PC-3 (cell line): Measurements from ENCODE around the gene TAF1B. TPM values are rescaled to one million over a fixed set of nuclear protein-coding genes. Genes with fewer than 3 reads are reported as not detected.

Experiments
- ATAC-seq: fragments of 200-7000 bp; cut with Tn5 transposase; 2 replicates; pipeline ENCODE4 v1.9.1; 2020; ENCODE audit warnings: mild to moderate bottlenecking, moderate library complexity
- BruUV-seq: library from RNA; stranded (reverse); fragments of 400-500 nt; replicated peaks from 2 replicates; lab custom pipeline; 2021; lab: Mats Ljungman, UMichigan
- CTCF ChIA-PET: fragments of 300-600 bp; sonication (Branson Sonifier 250); formaldehyde crosslinking; loops from one replicate; lab custom pipeline; 2022; ENCODE audit warnings: antibody characterized with exemption; lab: Charles Lee
- POLR2A ChIA-PET: fragments of 300-600 bp; sonication (Branson Sonifier 250); formaldehyde crosslinking; loops from one replicate; lab custom pipeline; 2022; ENCODE audit warnings: antibody characterized with exemption; ENCODE audit not compliant: unreplicated experiment; lab: Charles Lee
- DNase-seq: peaks from one replicate; pipeline ENCODE4 v3.0.0-alpha.2; 2015
- H2AFZ ChIP-seq: fragments of 300-600 bp; sonication (generic); 2 replicates; pipeline ENCODE4 v1.6.0; 2016; ENCODE audit warnings: antibody characterized with exemption, low read length
- H3F3A ChIP-seq: fragments of 300-600 bp; sonication (generic); one replicate; pipeline ENCODE4 v1.6.0; 2017; ENCODE audit warnings: antibody characterized with exemption, low read length, control low read depth, mild to moderate bottlenecking; ENCODE audit not compliant: unreplicated experiment
- H3K27ac ChIP-seq: fragments of 300-600 bp; sonication (generic); 2 replicates; pipeline ENCODE4 v1.5.1; 2016; ENCODE audit warnings: mild to moderate bottlenecking, low read length
- H3K27me3 ChIP-seq: fragments of 300-600 bp; sonication (generic); 2 replicates; pipeline ENCODE4 v1.6.1; 2016; ENCODE audit warnings: low read length, mixed read lengths
- H3K36me3 ChIP-seq: fragments of 300-600 bp; sonication (generic); 2 replicates; pipeline ENCODE4 v1.6.1; 2016; ENCODE audit warnings: low read depth, mixed run types, low read length, mixed read lengths
- H3K4me1 ChIP-seq: fragments of 300-600 bp; sonication (generic); 2 replicates; pipeline ENCODE4 v1.5.1; 2016; ENCODE audit warnings: low read length; ENCODE audit not compliant: insufficient read depth
- H3K4me2 ChIP-seq: fragments of 300-600 bp; sonication (generic); 2 replicates; pipeline ENCODE4 v1.6.0; 2016; ENCODE audit warnings: low read length
- H3K4me3 ChIP-seq: fragments of 300-600 bp; sonication (generic); 2 replicates; pipeline ENCODE4 v1.5.1; 2016; ENCODE audit warnings: mild to moderate bottlenecking, low read length, mixed read lengths
- H3K79me2 ChIP-seq: fragments of 300-600 bp; sonication (generic); 2 replicates; pipeline ENCODE4 v1.6.1; 2017; ENCODE audit warnings: low read length, mixed read lengths
- H3K9ac ChIP-seq: fragments of 300-600 bp; sonication (generic); 2 replicates; pipeline ENCODE4 v1.6.0; 2016; ENCODE audit warnings: mild to moderate bottlenecking, low read length
- H3K9me2 ChIP-seq: fragments of 300-600 bp; sonication (generic); replicated peaks from 2 replicates; pipeline ENCODE4 v1.6.1; 2016; ENCODE audit warnings: mixed run types, low read length, mixed read lengths
- H3K9me3 ChIP-seq: fragments of 300-600 bp; sonication (generic); 2 replicates; pipeline ENCODE4 v1.6.1; 2016; ENCODE audit warnings: low read length, mixed read lengths
- H4K20me1 ChIP-seq: fragments of 300-600 bp; sonication (generic); 2 replicates; pipeline ENCODE4 v1.6.1; 2016; ENCODE audit warnings: low read length, mixed read lengths
- EZH2 ChIP-seq: fragments of 300-600 bp; sonication (generic); IDR thresholded peaks from one replicate; pipeline ENCODE4 v1.6.1; 2017; ENCODE audit warnings: antibody characterized with exemption, mild to moderate bottlenecking, low read length; ENCODE audit not compliant: unreplicated experiment
- EZH2phosphoT487 ChIP-seq: fragments of 300-600 bp; sonication (generic); IDR thresholded peaks from 2 replicates; pipeline ENCODE4 v1.6.1; 2018; ENCODE audit warnings: mild to moderate bottlenecking, antibody characterized with exemption, low read length, borderline replicate concordance
- intact Hi-C: fragments of 100-400 bp; cut with micrococcal nuclease; formaldehyde crosslinking; loops from 2 replicates; pipeline ENCODE4 v1.9.0; 2023
- total RNA-seq: library from RNA; depleted of rRNA; stranded (reverse); fragments of >200 nt; gene quantifications from 2 replicates; pipeline ENCODE4 v1.2.3, GENCODE V29; 2014
- TF ChIP-seq, protein P1 (sequence below): fragments of 300-600 bp; sonication (generic); conservative IDR thresholded peaks from 2 replicates; pipeline ENCODE4 v1.5.1; 2017; ENCODE audit warnings: antibody characterized with exemption, low read depth, mild to moderate bottlenecking, low read length

The TAF1B gene
- total RNA-seq, 1 experiment from 2014 or later: 39.5 TPM

DNA sequence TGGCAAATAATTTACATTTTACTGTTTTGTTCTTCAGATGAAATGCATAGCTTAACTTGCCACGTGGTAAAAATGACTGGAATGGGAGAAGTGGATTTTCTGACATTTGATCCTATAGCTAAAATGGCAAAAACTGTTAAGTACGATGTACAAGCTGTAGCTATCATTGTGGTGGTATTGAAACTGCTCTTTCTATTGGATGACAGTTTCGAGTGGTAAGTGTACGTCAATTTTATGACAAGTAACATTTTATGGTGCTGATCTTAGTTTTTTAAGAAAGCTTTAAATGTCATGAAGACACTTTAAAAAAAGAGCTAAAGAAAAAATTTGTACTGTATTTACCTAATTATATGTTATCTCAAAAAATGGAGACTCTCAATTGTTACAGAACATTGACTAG is 67.4 kb downstream of the TAF1B start:
- Histone ChIP-seq H3K27ac (no peak overlapping the region), H3K4me2 (no peak overlapping the region), H3K9ac (no peak overlapping the region), H4K20me1 (no peaks in the 10 kb centered on the region), H3K4me1 (peaks cover 11% of the 10 kb centered on the region), H2AFZ (no peak overlapping the region), H3K36me3 (peaks cover 11% of the 10 kb centered on the region; the same call in 1 of the 2 replicates), H3F3A (no peaks in the 10 kb centered on the region), H3K79me2 (no peaks in the 10 kb centered on the region), H3K9me3 (no peaks in the 10 kb centered on the region), H3K4me3 (no peak overlapping the region), H3K27me3 (no peaks in the 10 kb centered on the region), H3K9me2 (no peaks in the 10 kb centered on the region)
- BruUV-seq: no TSS peak
- no peak for DNase-seq
- ChIA-PET CTCF (no interaction called here), POLR2A (no interaction called here)
- TF ChIP-seq, protein P1, sequence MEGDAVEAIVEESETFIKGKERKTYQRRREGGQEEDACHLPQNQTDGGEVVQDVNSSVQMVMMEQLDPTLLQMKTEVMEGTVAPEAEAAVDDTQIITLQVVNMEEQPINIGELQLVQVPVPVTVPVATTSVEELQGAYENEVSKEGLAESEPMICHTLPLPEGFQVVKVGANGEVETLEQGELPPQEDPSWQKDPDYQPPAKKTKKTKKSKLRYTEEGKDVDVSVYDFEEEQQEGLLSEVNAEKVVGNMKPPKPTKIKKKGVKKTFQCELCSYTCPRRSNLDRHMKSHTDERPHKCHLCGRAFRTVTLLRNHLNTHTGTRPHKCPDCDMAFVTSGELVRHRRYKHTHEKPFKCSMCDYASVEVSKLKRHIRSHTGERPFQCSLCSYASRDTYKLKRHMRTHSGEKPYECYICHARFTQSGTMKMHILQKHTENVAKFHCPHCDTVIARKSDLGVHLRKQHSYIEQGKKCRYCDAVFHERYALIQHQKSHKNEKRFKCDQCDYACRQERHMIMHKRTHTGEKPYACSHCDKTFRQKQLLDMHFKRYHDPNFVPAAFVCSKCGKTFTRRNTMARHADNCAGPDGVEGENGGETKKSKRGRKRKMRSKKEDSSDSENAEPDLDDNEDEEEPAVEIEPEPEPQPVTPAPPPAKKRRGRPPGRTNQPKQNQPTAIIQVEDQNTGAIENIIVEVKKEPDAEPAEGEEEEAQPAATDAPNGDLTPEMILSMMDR: no peak
- TF ChIP-seq EZH2: no peak
- TF ChIP-seq EZH2phosphoT487: no peak
- intact Hi-C loops: no loop called here
- no peak for ATAC-seq

- Histone ChIP-seq H3F3A (no peaks in the 10 kb centered on the region), H3K4me3 (no peak overlapping the region), H3K9ac (no peak overlapping the region), H2AFZ (no peak overlapping the region), H3K27me3 (no peaks in the 10 kb centered on the region), H3K9me3 (no peaks in the 10 kb centered on the region), H3K79me2 (no peaks in the 10 kb centered on the region), H4K20me1 (no peaks in the 10 kb centered on the region), H3K4me1 (peaks cover 11% of the 10 kb centered on the region), H3K9me2 (no peaks in the 10 kb centered on the region), H3K27ac (no peak overlapping the region), H3K36me3 (peaks cover 13% of the 10 kb centered on the region; the same call in 1 of the 2 replicates), H3K4me2 (no peak overlapping the region)
- DNase-seq (no peak), ATAC-seq (no peak)
- ChIA-PET POLR2A (no interaction called here), CTCF (no interaction called here)
- no peak for TF ChIP-seq EZH2
- TF ChIP-seq EZH2phosphoT487: no peak
- TF ChIP-seq, protein P1: no peak
- no TSS peak for BruUV-seq
- intact Hi-C loops: no loop called here
These were observed 69.2 kb downstream of the TAF1B start for GRCh38 chr2:9912468-9912867.

GRCh38 chr2:9914384-9915065 is 71.3 kb downstream of the TAF1B start:
- DNase-seq (peak; percentile 92), ATAC-seq (peak; percentile 100)
- POLR2A ChIA-PET: interaction anchor here (0.6 kb wide), 1 partner anchor 94 kb away, joined by 4 read pairs; no protein-coding TSS in a partner anchor
- Histone ChIP-seq H4K20me1 (no peaks in the 10 kb centered on the region), H3K4me3 (no peak overlapping the region), H3K27ac (0 out of 2 replicates have a peak overlapping the region, but pooled peaks have one; percentile 17), H3K4me2 (peak overlapping the region; percentile 22; the same call in 1 of the 2 replicates), H2AFZ (peak overlapping the region; percentile 25; the same call in 1 of the 2 replicates), H3F3A (no peaks in the 10 kb centered on the region), H3K4me1 (peaks cover 11% of the 10 kb centered on the region), H3K9me2 (no peaks in the 10 kb centered on the region), H3K36me3 (peaks cover 18% of the 10 kb centered on the region), H3K9ac (no peak overlapping the region), H3K27me3 (no peaks in the 10 kb centered on the region), H3K79me2 (no peaks in the 10 kb centered on the region), H3K9me3 (no peaks in the 10 kb centered on the region)
- CTCF ChIA-PET: interaction anchor here (1.0 to 1.4 kb wide), 3 partner anchors 70 to 101 kb away, joined by 3 to 5 read pairs (median 3); partner anchors contain the start of gene TAF1B
- BruUV-seq: no TSS peak
- TF ChIP-seq EZH2phosphoT487 (no peak), EZH2 (no peak)
- TF ChIP-seq, protein P1: peak; percentile 72
- intact Hi-C loops: loop anchor here (1.0 kb wide), 2 partner anchors 100 to 113 kb away; no protein-coding TSS in a partner anchor
